HCT116 (cell line): ENCODE results near the gene TAGLN3.

Experiments
- EZH2 ChIP-seq: fragments of 200-600 bp; sonication (generic); IDR thresholded peaks from 2 replicates; pipeline ENCODE4 v1.6.1; 2017; ENCODE audit warnings: antibody characterized with exemption, mixed run types
- RAD21 ChIP-seq: IDR thresholded peaks from 2 replicates; pipeline ENCODE4 v1.6.1; 2012; ENCODE audit warnings: low read depth, mild to moderate bottlenecking
- SP1 ChIP-seq: IDR thresholded peaks from 2 replicates; pipeline ENCODE4 v1.6.1; 2012; ENCODE audit warnings: low read depth
- TF ChIP-seq, protein P1 (sequence below), 3 experiments: fragments of 200-600 bp in 1 of 3; sonication (generic) in 1 of 3; IDR thresholded peaks in 2 of 3; conservative IDR thresholded peaks in 1 of 3; 2 replicates each; pipeline ENCODE4 v1.5.1; 2012 to 2017; ENCODE audit warnings: low read depth in 2 of 3, low read length in 2 of 3, antibody characterized with exemption in 1 of 3, borderline replicate concordance in 1 of 3, control low read depth in 1 of 3, mild to moderate bottlenecking in 1 of 3, mixed read lengths in 1 of 3, mixed run types in 1 of 3, moderate library complexity in 1 of 3; ENCODE audit not compliant: insufficient read depth in 1 of 3

DNA sequence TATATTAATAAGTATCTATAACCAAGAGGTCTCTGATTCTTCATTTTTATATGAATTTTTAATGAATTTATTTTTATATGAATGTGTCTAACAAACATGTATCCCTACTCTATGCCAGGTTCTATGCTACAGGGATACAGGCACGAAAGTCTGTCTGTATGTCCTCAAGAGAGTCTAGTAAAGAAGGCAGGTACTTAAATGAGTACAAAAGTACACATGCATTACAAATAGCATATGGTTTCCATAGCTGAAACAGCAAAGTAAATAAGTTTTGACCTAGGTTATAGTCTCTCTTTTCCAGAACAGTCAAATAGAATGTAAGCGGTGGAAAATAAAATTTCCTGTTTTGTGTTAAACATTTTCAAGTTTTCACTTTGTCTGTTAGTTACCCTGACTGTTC is 33.2 kb upstream of the TAGLN3 start:
- no peak for TF ChIP-seq RAD21
- TF ChIP-seq EZH2 = no peak
- TF ChIP-seq, protein P1, sequence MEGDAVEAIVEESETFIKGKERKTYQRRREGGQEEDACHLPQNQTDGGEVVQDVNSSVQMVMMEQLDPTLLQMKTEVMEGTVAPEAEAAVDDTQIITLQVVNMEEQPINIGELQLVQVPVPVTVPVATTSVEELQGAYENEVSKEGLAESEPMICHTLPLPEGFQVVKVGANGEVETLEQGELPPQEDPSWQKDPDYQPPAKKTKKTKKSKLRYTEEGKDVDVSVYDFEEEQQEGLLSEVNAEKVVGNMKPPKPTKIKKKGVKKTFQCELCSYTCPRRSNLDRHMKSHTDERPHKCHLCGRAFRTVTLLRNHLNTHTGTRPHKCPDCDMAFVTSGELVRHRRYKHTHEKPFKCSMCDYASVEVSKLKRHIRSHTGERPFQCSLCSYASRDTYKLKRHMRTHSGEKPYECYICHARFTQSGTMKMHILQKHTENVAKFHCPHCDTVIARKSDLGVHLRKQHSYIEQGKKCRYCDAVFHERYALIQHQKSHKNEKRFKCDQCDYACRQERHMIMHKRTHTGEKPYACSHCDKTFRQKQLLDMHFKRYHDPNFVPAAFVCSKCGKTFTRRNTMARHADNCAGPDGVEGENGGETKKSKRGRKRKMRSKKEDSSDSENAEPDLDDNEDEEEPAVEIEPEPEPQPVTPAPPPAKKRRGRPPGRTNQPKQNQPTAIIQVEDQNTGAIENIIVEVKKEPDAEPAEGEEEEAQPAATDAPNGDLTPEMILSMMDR (IDR thresholded peaks at IDR 0.05 in 2 of 3, conservative IDR thresholded peaks at IDR 0.05 in 1 of 3; ENCODE audit: borderline replicate concordance in 1 of 3, insufficient read depth in 1 of 3, low read depth in 2 of 3, low read length in 2 of 3) = no peak
- TF ChIP-seq SP1 = no peak
